WTC11 (cell line): Measurements from ENCODE around the gene ZCRB1. TPM values are rescaled to one million over a fixed set of nuclear protein-coding genes. Genes with fewer than 3 reads are reported as not detected.
"Not testable (repeated sequence)": the region's sequence is repeated elsewhere in the genome, so short reads cannot be mapped to it uniquely, and the experiment has no call there.

ENCODE experiments used
- ATAC-seq: fragments of 200-7000 bp; cut with Tn5 transposase; 2 replicates; pipeline ENCODE4 v1.10.0; 2021; ENCODE audit warnings: mild to moderate bottlenecking, moderate library complexity
- CTCF ChIA-PET: fragments of 300-600 bp; sonication (Branson Sonifier 250); formaldehyde crosslinking; loops from one replicate; lab custom pipeline; 2021; ENCODE audit warnings: antibody characterized with exemption; lab: Charles Lee
- POLR2A ChIA-PET: fragments of 350-600 bp; sonication (Branson Sonifier 250); formaldehyde crosslinking; loops from one replicate; lab custom pipeline; 2021; ENCODE audit warnings: antibody characterized with exemption; lab: Charles Lee
- DNase-seq: peaks from one replicate; pipeline ENCODE4 v3.0.0; 2021; ENCODE audit warnings: low spot score
- H3K27ac Mint-ChIP-seq: 2 replicates; pipeline ENCODE4 v1.8.0; 2021; ENCODE audit warnings: mixed read lengths
- H3K27me3 Mint-ChIP-seq: 2 replicates; pipeline ENCODE4 v1.8.0; 2021; ENCODE audit warnings: low read depth, mild to moderate bottlenecking, moderate library complexity, mixed read lengths
- H3K36me3 Mint-ChIP-seq: 2 replicates; pipeline ENCODE4 v1.8.0; 2021; ENCODE audit warnings: mixed read lengths
- H3K4me1 Mint-ChIP-seq: 2 replicates; pipeline ENCODE4 v1.8.0; 2022; ENCODE audit warnings: mixed read lengths
- H3K4me3 Mint-ChIP-seq: 2 replicates; pipeline ENCODE4 v1.8.0; 2021; ENCODE audit warnings: mild to moderate bottlenecking, moderate library complexity, mixed read lengths
- H3K9me3 Mint-ChIP-seq: 2 replicates; pipeline ENCODE4 v1.8.0; 2021; ENCODE audit warnings: mixed read lengths
- ATF1 ChIP-seq: sonication (generic); formaldehyde crosslinking; IDR thresholded peaks from 2 replicates; pipeline ENCODE4 v1.8.1; 2023; ENCODE audit warnings: mild to moderate bottlenecking, moderate library complexity, missing genetic modification reagents
- ATF6 ChIP-seq: sonication (generic); formaldehyde crosslinking; IDR thresholded peaks from 2 replicates; pipeline ENCODE4 v1.8.1; 2023; ENCODE audit warnings: mild to moderate bottlenecking, missing genetic modification reagents
- CREB1 ChIP-seq: sonication (generic); formaldehyde crosslinking; IDR thresholded peaks from 2 replicates; pipeline ENCODE4 v1.8.0; 2023; ENCODE audit warnings: mild to moderate bottlenecking, missing genetic modification reagents
- E2F5 ChIP-seq: sonication (generic); formaldehyde crosslinking; IDR thresholded peaks from 2 replicates; pipeline ENCODE4 v1.8.1; 2022; ENCODE audit warnings: mild to moderate bottlenecking, moderate library complexity, missing genetic modification reagents
- FOXJ3 ChIP-seq: sonication (generic); formaldehyde crosslinking; IDR thresholded peaks from 2 replicates; pipeline ENCODE4 v1.9.0; 2021; ENCODE audit warnings: missing genetic modification reagents, mild to moderate bottlenecking, borderline replicate concordance
- GRHL2 ChIP-seq: fragments of 250-450 bp; sonication (Bioruptor Pico); IDR thresholded peaks from 2 replicates; pipeline ENCODE4 v1.8.0; 2022; ENCODE audit warnings: mild to moderate bottlenecking, moderate library complexity; ENCODE audit not compliant: insufficient replicate concordance, severe bottlenecking
- HMGA2 ChIP-seq: fragments of 250-450 bp; sonication (Bioruptor Pico); IDR thresholded peaks from 2 replicates; pipeline ENCODE4 v1.4.0; 2021; ENCODE audit warnings: mild to moderate bottlenecking, moderate library complexity
- NFYB ChIP-seq: sonication (generic); formaldehyde crosslinking; conservative IDR thresholded peaks from 2 replicates; pipeline ENCODE4 v1.8.0; 2022; ENCODE audit warnings: low read depth, missing genetic modification reagents
- SMAD3 ChIP-seq: sonication (generic); formaldehyde crosslinking; IDR thresholded peaks from 2 replicates; pipeline ENCODE4 v1.8.0; 2022; ENCODE audit warnings: missing genetic modification reagents, mild to moderate bottlenecking, borderline replicate concordance
- SMAD4 ChIP-seq: sonication (generic); formaldehyde crosslinking; IDR thresholded peaks from 2 replicates; pipeline ENCODE4 v1.8.0; 2022; ENCODE audit warnings: mild to moderate bottlenecking, missing genetic modification reagents
- TCF7 ChIP-seq: sonication (generic); formaldehyde crosslinking; IDR thresholded peaks from 2 replicates; pipeline ENCODE4 v1.8.0; 2022; ENCODE audit warnings: mild to moderate bottlenecking, low read depth, missing genetic modification reagents, moderate library complexity
- TEAD4 ChIP-seq: sonication (generic); formaldehyde crosslinking; IDR thresholded peaks from 2 replicates; pipeline ENCODE4 v1.8.0; 2022; ENCODE audit warnings: mild to moderate bottlenecking, missing genetic modification reagents
- ZBTB21 ChIP-seq: sonication (generic); formaldehyde crosslinking; IDR thresholded peaks from 2 replicates; pipeline ENCODE4 v1.8.1; 2023; ENCODE audit warnings: mild to moderate bottlenecking, missing genetic modification reagents, borderline replicate concordance
- ZNF263 ChIP-seq: sonication (generic); formaldehyde crosslinking; IDR thresholded peaks from 2 replicates; pipeline ENCODE4 v1.8.1; 2022; ENCODE audit warnings: low read depth, mild to moderate bottlenecking, moderate library complexity, missing genetic modification reagents
- ZNF281 ChIP-seq: sonication (generic); formaldehyde crosslinking; IDR thresholded peaks from 2 replicates; pipeline ENCODE4 v1.8.0; 2023; ENCODE audit warnings: mild to moderate bottlenecking, missing genetic modification reagents
- ZNF671 ChIP-seq: fragments of 250-450 bp; sonication (Bioruptor Pico); IDR thresholded peaks from 2 replicates; pipeline ENCODE4 v1.8.0; 2021; ENCODE audit warnings: mild to moderate bottlenecking
- total RNA-seq: library from RNA; stranded (reverse); gene quantifications from 3 replicates; pipeline ENCODE4 v1.2.3, GENCODE V29; 2021
- TF ChIP-seq, protein P1 (sequence below): sonication (generic); formaldehyde crosslinking; IDR thresholded peaks from 2 replicates; pipeline ENCODE4 v1.8.1; 2023; ENCODE audit warnings: mild to moderate bottlenecking, missing genetic modification reagents

Gene ZCRB1
- total RNA-seq, 1 experiment from 2014 or later: 58.3 TPM

DNA sequence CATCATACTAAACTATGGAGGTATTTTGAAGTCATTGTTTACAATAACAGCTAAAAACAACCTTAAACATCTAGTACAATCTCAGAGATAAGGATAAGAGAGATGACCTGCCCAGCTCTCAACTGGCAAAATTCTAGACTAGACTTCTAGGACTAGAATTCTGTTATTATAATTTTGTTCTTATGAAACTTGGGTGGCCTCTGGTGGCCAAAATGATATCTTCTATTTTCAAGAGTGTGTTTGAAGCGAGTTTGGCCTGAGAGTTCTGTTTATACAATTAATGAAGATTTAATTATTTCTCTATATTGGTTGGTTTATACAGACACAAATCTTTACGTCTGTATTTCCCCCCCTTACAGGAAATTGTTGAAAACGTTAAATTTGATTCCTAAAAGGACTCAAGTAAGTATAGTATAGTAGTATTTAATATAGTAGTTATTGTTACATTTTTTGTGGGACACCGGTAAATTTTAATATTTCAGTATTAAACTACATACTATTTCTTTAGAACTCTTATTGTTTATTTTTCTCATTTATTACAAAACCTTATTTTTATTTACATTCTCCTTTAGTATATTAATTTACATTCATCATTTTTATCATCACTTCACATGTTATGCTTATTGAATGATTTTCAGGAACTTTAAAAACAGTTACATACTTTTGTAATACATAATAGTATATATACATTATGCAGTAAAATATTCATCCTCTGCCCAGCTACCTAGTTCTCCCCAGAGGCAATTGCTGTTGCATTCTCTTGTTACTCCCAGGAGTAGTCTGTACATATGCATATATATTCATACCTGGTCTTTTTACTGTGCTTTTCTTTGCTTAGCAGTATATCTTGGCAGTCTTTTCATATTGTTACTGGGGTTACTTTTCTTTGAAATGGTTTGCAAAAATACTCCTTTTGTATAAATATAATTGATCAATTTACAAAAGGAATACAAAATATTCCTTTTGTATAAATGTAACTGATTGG, 6.7 kb upstream of the ZCRB1 start (continued):
- TF ChIP-seq, protein P1, sequence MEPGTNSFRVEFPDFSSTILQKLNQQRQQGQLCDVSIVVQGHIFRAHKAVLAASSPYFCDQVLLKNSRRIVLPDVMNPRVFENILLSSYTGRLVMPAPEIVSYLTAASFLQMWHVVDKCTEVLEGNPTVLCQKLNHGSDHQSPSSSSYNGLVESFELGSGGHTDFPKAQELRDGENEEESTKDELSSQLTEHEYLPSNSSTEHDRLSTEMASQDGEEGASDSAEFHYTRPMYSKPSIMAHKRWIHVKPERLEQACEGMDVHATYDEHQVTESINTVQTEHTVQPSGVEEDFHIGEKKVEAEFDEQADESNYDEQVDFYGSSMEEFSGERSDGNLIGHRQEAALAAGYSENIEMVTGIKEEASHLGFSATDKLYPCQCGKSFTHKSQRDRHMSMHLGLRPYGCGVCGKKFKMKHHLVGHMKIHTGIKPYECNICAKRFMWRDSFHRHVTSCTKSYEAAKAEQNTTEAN (CRISPR knock-in tag): no peak
- no peak for TF ChIP-seq TEAD4
- TF ChIP-seq ZNF263: no peak

DNA sequence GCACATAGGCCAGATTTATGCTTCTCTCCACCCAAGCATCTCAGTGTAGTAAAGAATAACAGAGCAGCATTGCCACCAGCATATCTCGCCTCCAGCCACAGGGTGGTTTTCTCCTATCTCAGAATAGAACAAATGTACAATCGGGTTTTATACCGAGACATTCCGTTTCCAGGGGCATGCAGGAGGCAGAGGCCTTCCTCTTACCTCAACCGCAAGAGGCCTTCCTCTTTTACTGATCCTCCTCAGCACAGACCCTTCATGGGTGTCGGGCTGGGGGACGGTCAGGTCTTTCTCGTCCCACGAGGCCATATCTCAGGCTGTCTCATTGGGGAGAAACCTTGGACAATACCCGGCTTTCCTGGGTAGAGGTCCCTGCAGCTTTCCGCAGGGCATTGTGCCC, 4.2 kb upstream of the ZCRB1 start:
- ATAC-seq, DNase-seq, CTCF ChIA-PET, H3K36me3 Mint-ChIP-seq, H3K27me3 Mint-ChIP-seq, H3K4me3 Mint-ChIP-seq, POLR2A ChIA-PET, H3K9me3 Mint-ChIP-seq: not testable (repeated sequence)
- Mint-ChIP-seq H3K27ac (peak overlapping the region; percentile 18; the same call in 1 of the 2 replicates), H3K4me1 (peaks cover 52% of the 10 kb centered on the region)

DNA sequence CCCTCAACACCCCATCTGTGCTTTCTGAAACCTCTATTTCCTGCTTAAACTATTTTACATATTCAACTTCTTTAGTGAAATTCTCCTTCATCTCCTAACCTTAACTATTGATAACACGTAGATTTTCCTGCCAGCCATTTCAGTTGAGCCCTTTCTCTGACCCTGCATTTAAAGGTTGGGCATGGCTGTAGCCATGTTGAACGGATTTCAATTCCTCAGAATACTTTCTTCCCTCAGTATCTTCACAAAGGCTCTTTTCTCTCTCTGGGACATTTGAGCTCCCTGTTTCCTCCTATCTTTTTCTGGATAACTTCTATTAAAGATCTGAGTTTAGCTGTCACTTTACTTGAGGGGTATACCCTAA, 1.3 kb upstream of the ZCRB1 start:
- ATAC-seq: no peak
- H3K9me3 Mint-ChIP-seq: no peaks in the 10 kb centered on the region
- H3K4me3 Mint-ChIP-seq: peak overlapping the region; percentile 99
- POLR2A ChIA-PET: no interaction called here
- no peak for DNase-seq
- peak overlapping the region; percentile 4 for H3K27ac Mint-ChIP-seq
- CTCF ChIA-PET: interaction anchor here (0.9 kb wide), 1 partner anchor 45 kb away, joined by 3 read pairs; no protein-coding TSS in a partner anchor
- H3K4me1 Mint-ChIP-seq: peaks cover 42% of the 10 kb centered on the region
- TF ChIP-seq ZNF281 (CRISPR knock-in tag) (no peak), ZBTB21 (no peak), NFYB (CRISPR knock-in tag) (no peak), SMAD3 (no peak), CREB1 (CRISPR knock-in tag) (no peak), E2F5 (CRISPR knock-in tag) (no peak), ZNF671 (no peak), HMGA2 (CRISPR knock-in tag) (no peak), SMAD4 (CRISPR knock-in tag) (no peak), FOXJ3 (CRISPR knock-in tag) (no peak), TCF7 (CRISPR knock-in tag) (no peak), ATF6 (CRISPR knock-in tag) (no peak), ATF1 (CRISPR knock-in tag) (no peak), GRHL2 (no peak)
- TF ChIP-seq, all 79 proteins: peak for 0
- Mint-ChIP-seq H3K36me3 (no peaks in the 10 kb centered on the region), H3K27me3 (no peaks in the 10 kb centered on the region)
